ENCODE data around the gene NUDT16L1. TPM values are rescaled to one million over a fixed set of nuclear protein-coding genes. Genes with fewer than 3 reads are reported as not detected.

Gene NUDT16L1
- total RNA-seq, 1 donor from 2014 or later, result 24.1 TPM

Other genes starting within 250 kb of the NUDT16L1 start
- 57.6 and 65.2 TPM in 2 replicates for gene NMRAL1, start 218.9 kb upstream of the NUDT16L1 start, total RNA-seq
- 109 and 153 TPM in 2 replicates for gene HMOX2, start 217.2 kb upstream of the NUDT16L1 start, total RNA-seq
- 4.7 and 11.9 TPM in 2 replicates for gene CDIP1, start 154.8 kb upstream of the NUDT16L1 start, total RNA-seq
- gene C16orf96, start 137.2 kb upstream of the NUDT16L1 start, total RNA-seq, result not detected in 2 replicates
- gene UBALD1, start 78.7 kb upstream of the NUDT16L1 start, total RNA-seq, result 3.1 and 5.4 TPM in 2 replicates
- 14.2 and 22.6 TPM in 2 replicates for gene MGRN1, start 68.7 kb upstream of the NUDT16L1 start, total RNA-seq
- gene ANKS3, start 40.7 kb downstream of the NUDT16L1 start, total RNA-seq, result 9.0 and 15.0 TPM in 2 replicates
- 0.13 TPM in 2 replicates for gene DNAAF8, start 41.0 kb downstream of the NUDT16L1 start, total RNA-seq
- 4.4 and 5.8 TPM in 2 replicates for gene ZNF500, start 73.6 kb downstream of the NUDT16L1 start, total RNA-seq
- not detected in 2 replicates for gene SEPTIN12, start 94.8 kb downstream of the NUDT16L1 start, total RNA-seq
- gene SMIM22, start 101.8 kb downstream of the NUDT16L1 start, total RNA-seq, result not detected in 2 replicates
- gene ROGDI, start 109.1 kb downstream of the NUDT16L1 start, total RNA-seq, result 27.4 and 30.8 TPM in 2 replicates
- 45.7 and 57.4 TPM in 2 replicates for gene GLYR1, start 153.7 kb downstream of the NUDT16L1 start, total RNA-seq
- 14.6 and 27.1 TPM in 2 replicates for gene UBN1, start 153.9 kb downstream of the NUDT16L1 start, total RNA-seq
- 3.2 and 4.7 TPM in 2 replicates for gene PPL, start 243.6 kb downstream of the NUDT16L1 start, total RNA-seq

Measured in dermis microvascular lymphatic vessel endothelial cell (primary cell).